Gastrocnemius medialis (tissue), 4 donors: Measurements from ENCODE around the gene TMEM207. TPM values are rescaled to one million over a fixed set of nuclear protein-coding genes. Genes with fewer than 3 reads are reported as not detected.

Source experiments
- ATAC-seq, 2 donors: fragments of 150-250 bp; one replicate each; pipeline ENCODE4 v1.9.1; 2016
- DNase-seq, 2 donors: peaks; one replicate each; pipeline ENCODE4 v3.0.0-alpha.2; 2019
- H3K27ac ChIP-seq, 4 donors: fragments of 200-600 bp; sonication (generic); 1 replicate in 1 of 4; 2 replicates in 3 of 4; pipeline ENCODE4 v1.5.1; 2016 to 2018; ENCODE audit warnings: mild to moderate bottlenecking in 2 of 4, moderate library complexity in 1 of 4
- H3K27me3 ChIP-seq, 3 donors: fragments of 200-600 bp; sonication (generic) in 2 of 3; 1 replicate in 1 of 3; 2 replicates in 2 of 3; pipeline versions ENCODE4 v1.5.1 to v1.6.0; 2016 to 2019; ENCODE audit warnings: mild to moderate bottlenecking in 1 of 3, moderate library complexity in 1 of 3
- H3K36me3 ChIP-seq, 2 donors: fragments of 200-600 bp; sonication (generic) in 1 of 2; one replicate each; pipeline ENCODE4 v1.5.1; 2017 to 2018
- H3K4me1 ChIP-seq, 2 donors: fragments of 200-600 bp; sonication (generic) in 1 of 2; one replicate each; pipeline ENCODE4 v1.5.1; 2016 to 2017; ENCODE audit warnings: mild to moderate bottlenecking in 2 of 2
- H3K4me3 ChIP-seq, 4 donors: fragments of 200-600 bp; sonication (generic) in 3 of 4; 1 replicate in 1 of 4; 2 replicates in 3 of 4; pipeline ENCODE4 v1.5.1; 2016 to 2019; ENCODE audit warnings: mild to moderate bottlenecking in 2 of 4
- H3K9me3 ChIP-seq, 3 donors: fragments of 200-600 bp; sonication (generic) in 2 of 3; 1 replicate in 1 of 3; 2 replicates in 2 of 3; pipeline ENCODE4 v1.5.1; 2016 to 2019
- POLR2A ChIP-seq, 2 donors: fragments of 450-650 bp; IDR thresholded peaks; one replicate each; pipeline ENCODE4 v1.6.1; 2017; ENCODE audit warnings: antibody characterized with exemption in 2 of 2, mild to moderate bottlenecking in 2 of 2, moderate library complexity in 2 of 2
- in situ Hi-C, 4 donors: fragments of 200-750 bp; cut with MboI; loops; one replicate each; pipeline versions ENCODE4 v1.15.0 to v1.8.0; 2017; ENCODE audit warnings: low sequenced_read_pairs in 4 of 4
- intact Hi-C: fragments of 100-400 bp; cut with DNase I; formaldehyde crosslinking; loops from one replicate; pipeline ENCODE4 v1.15.1; 2023; ENCODE audit warnings: low total_unique reads
- total RNA-seq, 4 donors: library from RNA; depleted of rRNA; stranded (reverse); fragments of >200 nt; gene quantifications; one replicate each; pipeline versions ENCODE4 v1.1.0 to v1.2.3, GENCODE V29; 2016
- TF ChIP-seq, protein P1 (sequence below), 5 experiments: fragments of 450-650 bp in 3 of 5; fragments of 200-600 bp in 2 of 5; sonication (generic) in 2 of 5; IDR thresholded peaks in 4 of 5; conservative IDR thresholded peaks in 1 of 5; 1 replicate in 4 of 5; 2 replicates in 1 of 5; pipeline ENCODE4 v1.5.1; 2016 to 2019; ENCODE audit warnings: antibody characterized with exemption in 5 of 5, mild to moderate bottlenecking in 3 of 5, moderate library complexity in 3 of 5

Gene TMEM207
- total RNA-seq, 4 donors from 2014 or later = not detected

- ATAC-seq (no peak), DNase-seq (no peak)
- Histone ChIP-seq H3K36me3 (no peaks in the 10 kb centered on the region), H3K4me3 (no peak overlapping the region), H3K27me3 (no peaks in the 10 kb centered on the region), H3K9me3 (no peaks in the 10 kb centered on the region), H3K4me1 (no peaks in the 10 kb centered on the region), H3K27ac (no peak overlapping the region)
- in situ Hi-C loops = no loop called here
- intact Hi-C loops = no loop called here
- no peak for TF ChIP-seq POLR2A (IDR thresholded peaks at IDR 0.05)
- TF ChIP-seq, protein P1, sequence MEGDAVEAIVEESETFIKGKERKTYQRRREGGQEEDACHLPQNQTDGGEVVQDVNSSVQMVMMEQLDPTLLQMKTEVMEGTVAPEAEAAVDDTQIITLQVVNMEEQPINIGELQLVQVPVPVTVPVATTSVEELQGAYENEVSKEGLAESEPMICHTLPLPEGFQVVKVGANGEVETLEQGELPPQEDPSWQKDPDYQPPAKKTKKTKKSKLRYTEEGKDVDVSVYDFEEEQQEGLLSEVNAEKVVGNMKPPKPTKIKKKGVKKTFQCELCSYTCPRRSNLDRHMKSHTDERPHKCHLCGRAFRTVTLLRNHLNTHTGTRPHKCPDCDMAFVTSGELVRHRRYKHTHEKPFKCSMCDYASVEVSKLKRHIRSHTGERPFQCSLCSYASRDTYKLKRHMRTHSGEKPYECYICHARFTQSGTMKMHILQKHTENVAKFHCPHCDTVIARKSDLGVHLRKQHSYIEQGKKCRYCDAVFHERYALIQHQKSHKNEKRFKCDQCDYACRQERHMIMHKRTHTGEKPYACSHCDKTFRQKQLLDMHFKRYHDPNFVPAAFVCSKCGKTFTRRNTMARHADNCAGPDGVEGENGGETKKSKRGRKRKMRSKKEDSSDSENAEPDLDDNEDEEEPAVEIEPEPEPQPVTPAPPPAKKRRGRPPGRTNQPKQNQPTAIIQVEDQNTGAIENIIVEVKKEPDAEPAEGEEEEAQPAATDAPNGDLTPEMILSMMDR (IDR thresholded peaks at IDR 0.05 in 4 of 5, conservative IDR thresholded peaks at IDR 0.05 in 1 of 5) = no peak
These were observed 6.1 kb upstream of the TMEM207 start for GRCh38 chr3:190455828-190456227.

GRCh38 chr3:190448256-190448655 is 1.4 kb downstream of the TMEM207 start:
- Histone ChIP-seq H3K4me3 (no peak overlapping the region), H3K36me3 (no peaks in the 10 kb centered on the region), H3K27ac (no peak overlapping the region), H3K27me3 (no peaks in the 10 kb centered on the region), H3K9me3 (no peaks in the 10 kb centered on the region), H3K4me1 (no peaks in the 10 kb centered on the region)
- DNase-seq (no peak), ATAC-seq (no peak)
- intact Hi-C loops = no loop called here
- in situ Hi-C loops = no loop called here
- no peak for TF ChIP-seq POLR2A (IDR thresholded peaks at IDR 0.05)
- TF ChIP-seq, protein P1 (IDR thresholded peaks at IDR 0.05 in 4 of 5, conservative IDR thresholded peaks at IDR 0.05 in 1 of 5) = no peak

GRCh38 chr3:190446573-190447279 is 3.0 kb downstream of the TMEM207 start:
- H3K27ac ChIP-seq = no peak overlapping the region
- no peaks in the 10 kb centered on the region for H3K4me1 ChIP-seq
- no peaks in the 10 kb centered on the region for H3K36me3 ChIP-seq
- no peak for ATAC-seq
- TF ChIP-seq, protein P1 (IDR thresholded peaks at IDR 0.05 in 4 of 5, conservative IDR thresholded peaks at IDR 0.05 in 1 of 5) = no peak
- no peak for TF ChIP-seq POLR2A (IDR thresholded peaks at IDR 0.05)
- H3K9me3 ChIP-seq = no peaks in the 10 kb centered on the region
- no peak overlapping the region for H3K4me3 ChIP-seq
- no peaks in the 10 kb centered on the region for H3K27me3 ChIP-seq
- in situ Hi-C loops (no loop called here), intact Hi-C loops (no loop called here)
- no peak for DNase-seq

DNA sequence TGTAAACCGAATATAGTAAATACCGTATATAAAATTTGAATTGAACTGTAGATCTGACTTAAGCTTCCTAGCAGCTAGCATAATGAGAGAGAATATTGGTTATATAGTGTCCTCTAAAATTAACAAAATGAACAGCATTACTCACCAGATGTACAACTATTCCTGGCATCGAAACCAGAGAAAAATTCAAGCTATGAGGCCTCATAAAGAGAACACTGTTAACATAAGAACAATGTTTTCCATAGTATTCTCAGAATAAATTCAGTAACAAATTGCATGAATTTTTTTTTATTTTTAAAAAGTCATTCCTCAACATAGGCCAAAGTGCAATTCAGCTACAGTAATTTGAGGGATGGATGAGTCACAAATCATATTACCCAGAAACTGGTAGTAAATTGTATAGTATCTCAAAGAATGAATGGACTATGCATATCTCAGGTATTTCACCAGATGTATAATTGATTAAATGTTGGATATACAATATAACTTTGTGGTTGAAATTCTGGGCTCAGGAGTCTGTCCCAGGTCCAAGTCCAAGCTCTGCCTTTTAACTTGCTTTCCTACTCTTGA is 5.0 kb downstream of the TMEM207 start:
- H3K27ac ChIP-seq = no peak overlapping the region
- DNase-seq (no peak), ATAC-seq (no peak)
- TF ChIP-seq, protein P1 (IDR thresholded peaks at IDR 0.05 in 4 of 5, conservative IDR thresholded peaks at IDR 0.05 in 1 of 5) = no peak
- TF ChIP-seq POLR2A (IDR thresholded peaks at IDR 0.05) = no peak
- in situ Hi-C loops (no loop called here), intact Hi-C loops (no loop called here)
- H3K4me1 ChIP-seq = no peaks in the 10 kb centered on the region
- H3K27me3 ChIP-seq = no peaks in the 10 kb centered on the region
- no peaks in the 10 kb centered on the region for H3K36me3 ChIP-seq
- no peaks in the 10 kb centered on the region for H3K9me3 ChIP-seq
- no peak overlapping the region for H3K4me3 ChIP-seq
